GM06990 (cell line): Measurements from ENCODE around the gene ALDH1L1.

Source experiments
- DNase-seq: peaks from one replicate; pipeline ENCODE4 v3.0.0-alpha.2; 2011; ENCODE audit not compliant: insufficient read length; ENCODE audit errors: extremely low read depth
- H3K27me3 ChIP-seq: replicated peaks from 2 replicates; pipeline ENCODE4 v1.6.0; 2011; ENCODE audit warnings: low read length; ENCODE audit not compliant: control insufficient read depth, insufficient read depth
- H3K36me3 ChIP-seq: 2 replicates; pipeline ENCODE4 v1.5.1; 2011; ENCODE audit warnings: low read length; ENCODE audit not compliant: control insufficient read depth, insufficient read depth
- H3K4me3 ChIP-seq: replicated peaks from 2 replicates; pipeline ENCODE4 v1.5.1; 2011; ENCODE audit warnings: low read depth, mild to moderate bottlenecking, control low read depth, low read length
- TF ChIP-seq, protein P1 (sequence below): IDR thresholded peaks from 2 replicates; pipeline ENCODE4 v1.5.1; 2011; ENCODE audit warnings: low read length, control low read depth, mild to moderate bottlenecking, inconsistent platforms; ENCODE audit not compliant: insufficient read depth, poor library complexity, severe bottlenecking

The ALDH1L1 gene

DNA sequence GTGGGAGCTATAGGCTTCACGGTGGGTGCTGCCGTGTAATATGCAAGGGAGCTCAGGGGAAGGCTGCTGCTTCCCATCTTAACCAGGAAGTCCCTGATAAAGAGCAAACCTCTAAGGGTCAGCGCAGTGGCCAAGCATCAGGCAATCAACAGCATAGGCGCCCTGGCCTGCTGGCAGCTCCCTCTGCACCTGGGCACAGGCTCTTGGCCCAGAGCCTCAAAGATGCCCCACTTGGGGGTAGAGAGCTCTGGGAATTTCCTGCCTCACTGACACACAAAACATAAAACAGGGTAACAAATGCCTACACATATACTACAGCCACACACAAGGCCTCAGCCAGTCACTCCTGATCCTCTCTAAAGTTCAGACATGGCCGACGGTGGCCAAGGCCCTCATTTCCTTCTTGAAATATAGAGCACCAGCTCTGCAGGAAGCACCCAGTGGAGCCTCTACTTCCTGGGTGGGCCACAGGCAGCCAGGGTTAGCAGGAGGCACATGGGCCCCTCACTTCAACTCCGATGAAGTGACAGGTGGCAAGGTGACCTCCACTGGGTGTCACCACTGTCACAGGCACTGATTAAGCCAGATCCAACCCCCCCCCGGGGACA lies 116.9 kb downstream of the ALDH1L1 start:
- DNase-seq, result no peak
- H3K27me3 ChIP-seq, result no peaks in the 10 kb centered on the region
- TF ChIP-seq, protein P1, sequence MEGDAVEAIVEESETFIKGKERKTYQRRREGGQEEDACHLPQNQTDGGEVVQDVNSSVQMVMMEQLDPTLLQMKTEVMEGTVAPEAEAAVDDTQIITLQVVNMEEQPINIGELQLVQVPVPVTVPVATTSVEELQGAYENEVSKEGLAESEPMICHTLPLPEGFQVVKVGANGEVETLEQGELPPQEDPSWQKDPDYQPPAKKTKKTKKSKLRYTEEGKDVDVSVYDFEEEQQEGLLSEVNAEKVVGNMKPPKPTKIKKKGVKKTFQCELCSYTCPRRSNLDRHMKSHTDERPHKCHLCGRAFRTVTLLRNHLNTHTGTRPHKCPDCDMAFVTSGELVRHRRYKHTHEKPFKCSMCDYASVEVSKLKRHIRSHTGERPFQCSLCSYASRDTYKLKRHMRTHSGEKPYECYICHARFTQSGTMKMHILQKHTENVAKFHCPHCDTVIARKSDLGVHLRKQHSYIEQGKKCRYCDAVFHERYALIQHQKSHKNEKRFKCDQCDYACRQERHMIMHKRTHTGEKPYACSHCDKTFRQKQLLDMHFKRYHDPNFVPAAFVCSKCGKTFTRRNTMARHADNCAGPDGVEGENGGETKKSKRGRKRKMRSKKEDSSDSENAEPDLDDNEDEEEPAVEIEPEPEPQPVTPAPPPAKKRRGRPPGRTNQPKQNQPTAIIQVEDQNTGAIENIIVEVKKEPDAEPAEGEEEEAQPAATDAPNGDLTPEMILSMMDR, result no peak

DNA sequence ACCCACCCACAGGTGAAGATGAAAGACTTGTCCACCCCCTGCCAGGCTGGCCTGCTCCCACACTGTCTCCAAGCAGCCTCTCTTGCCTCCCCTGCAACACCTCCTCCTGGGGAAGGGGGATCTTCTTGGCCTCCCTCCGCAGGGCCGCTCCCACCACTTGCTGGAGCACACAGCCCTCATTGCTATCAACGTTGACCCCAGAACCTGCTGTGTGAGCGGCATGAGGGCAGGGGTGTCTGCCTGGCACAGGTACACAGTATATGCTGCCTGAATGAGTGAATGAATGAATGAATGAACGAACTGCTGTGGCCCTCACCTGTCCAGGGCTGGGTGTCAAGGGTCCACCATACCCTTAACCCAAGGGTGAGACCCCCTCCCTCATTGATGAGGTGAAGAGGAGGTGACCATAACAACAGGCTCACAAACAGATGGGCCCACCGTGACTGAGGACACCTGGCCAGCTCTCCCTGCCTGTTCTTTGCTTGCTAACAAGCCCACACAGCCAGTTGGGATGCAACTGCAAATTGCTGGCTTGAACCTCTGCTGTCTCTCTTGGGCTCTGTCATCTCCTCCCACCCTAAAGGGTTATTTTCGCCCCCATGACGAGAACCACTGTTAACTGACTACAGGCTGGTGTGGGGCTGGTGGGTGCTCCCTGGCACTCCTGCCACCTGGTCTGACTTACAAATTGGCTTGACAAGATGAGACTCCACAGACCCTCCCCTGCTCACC lies 118.9 kb downstream of the ALDH1L1 start:
- Histone ChIP-seq H3K27me3 (no peaks in the 10 kb centered on the region), H3K36me3 (no peaks in the 10 kb centered on the region), H3K4me3 (no peak overlapping the region)
- no peak for DNase-seq
- TF ChIP-seq, protein P1, result no peak

More for the DNA sequence above, 116.9 kb downstream of the ALDH1L1 start:
- Histone ChIP-seq H3K36me3 (no peaks in the 10 kb centered on the region), H3K4me3 (no peak overlapping the region)

DNA sequence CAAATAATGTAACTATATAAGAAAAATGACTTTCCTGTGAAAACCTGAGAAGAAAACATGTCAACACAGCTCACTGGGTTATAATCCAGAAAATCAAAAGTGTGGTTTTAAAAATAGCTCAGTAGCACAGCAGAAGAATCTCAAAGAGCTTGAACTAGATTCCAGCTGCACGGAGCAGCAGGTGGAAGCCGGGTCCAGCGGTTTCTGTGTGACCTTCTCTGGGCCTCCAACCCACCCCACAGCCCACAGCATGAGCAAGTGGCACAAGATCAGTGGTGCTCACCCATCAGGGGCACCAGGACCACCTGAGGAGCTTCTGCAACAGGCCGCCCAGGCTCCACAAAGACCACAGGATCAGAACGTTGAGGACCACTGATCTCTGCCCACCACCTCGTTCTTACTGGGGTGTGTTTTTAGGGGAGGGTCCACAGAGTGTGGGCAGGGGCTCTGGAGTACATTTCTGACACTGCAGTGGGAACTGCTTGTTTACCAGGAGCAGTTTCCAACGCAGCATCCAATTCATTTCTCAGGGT lies 119.7 kb downstream of the ALDH1L1 start:
- TF ChIP-seq, protein P1, result no peak
- H3K4me3 ChIP-seq, result no peak overlapping the region
- H3K36me3 ChIP-seq, result no peaks in the 10 kb centered on the region; the same call in 1 of the 2 replicates
- no peaks in the 10 kb centered on the region for H3K27me3 ChIP-seq
- DNase-seq, result no peak

DNA sequence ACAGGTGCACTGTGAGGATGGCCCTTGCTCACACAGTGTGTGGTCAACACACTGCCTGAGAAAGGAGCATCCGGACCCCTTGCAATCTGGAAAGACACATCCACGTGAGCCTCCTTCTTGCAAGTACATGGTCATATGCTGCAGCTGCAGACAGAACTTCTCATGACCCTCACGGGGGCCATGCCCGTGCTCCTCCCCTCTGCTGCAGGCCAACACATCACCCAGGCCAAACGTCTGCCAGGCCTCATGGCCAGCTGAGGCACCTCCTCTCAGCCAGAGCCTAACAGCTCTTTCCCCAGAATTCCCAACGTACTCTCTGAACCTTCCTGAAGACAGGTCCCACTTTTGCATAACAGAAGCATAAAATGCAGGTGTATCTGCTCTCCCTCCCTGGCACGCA lies 121.7 kb downstream of the ALDH1L1 start:
- no peaks in the 10 kb centered on the region for H3K27me3 ChIP-seq
- DNase-seq, result no peak
- TF ChIP-seq, protein P1, result no peak
- no peak overlapping the region for H3K4me3 ChIP-seq
- H3K36me3 ChIP-seq, result no peaks in the 10 kb centered on the region; the same call in 1 of the 2 replicates

DNA sequence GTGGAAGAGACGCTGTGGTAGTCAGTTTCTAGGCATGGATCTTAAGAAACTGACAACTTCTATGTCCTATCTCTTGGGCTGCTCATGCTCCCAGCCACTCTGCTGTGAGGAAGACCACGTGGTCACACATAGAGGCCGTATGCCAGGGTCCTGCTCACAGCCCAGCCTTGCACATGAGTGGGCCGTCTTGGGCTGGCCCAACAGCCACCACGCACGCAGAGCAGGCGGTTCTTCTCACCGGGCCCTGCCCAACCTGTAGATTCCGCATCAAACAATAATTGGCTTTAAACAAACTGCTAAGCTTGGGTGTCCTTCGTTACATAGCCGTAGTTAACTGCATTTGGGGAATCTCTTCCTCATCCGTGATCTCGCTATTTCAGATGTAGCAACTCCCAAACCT lies 122.5 kb downstream of the ALDH1L1 start:
- TF ChIP-seq, protein P1, result no peak
- DNase-seq, result no peak
- Histone ChIP-seq H3K4me3 (no peak overlapping the region), H3K36me3 (no peaks in the 10 kb centered on the region; the same call in 1 of the 2 replicates), H3K27me3 (no peaks in the 10 kb centered on the region)

DNA sequence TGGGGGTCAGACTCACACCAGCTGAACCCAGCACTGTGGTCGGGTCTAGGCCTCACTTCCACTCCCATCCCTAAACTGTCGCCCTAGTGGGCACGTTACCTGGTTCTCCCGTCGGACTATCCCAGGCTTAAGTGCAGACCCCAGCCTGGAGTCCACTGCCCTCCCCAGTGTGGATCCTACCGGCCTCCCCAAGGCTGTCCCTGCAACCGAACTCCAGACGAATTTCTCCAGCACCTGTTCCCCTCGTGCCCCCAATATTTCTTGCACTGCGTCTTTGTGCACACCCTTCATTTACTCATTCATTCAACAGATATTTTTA lies 122.9 kb downstream of the ALDH1L1 start:
- TF ChIP-seq, protein P1, result no peak
- DNase-seq, result no peak
- Histone ChIP-seq H3K27me3 (no peaks in the 10 kb centered on the region), H3K4me3 (no peak overlapping the region), H3K36me3 (no peaks in the 10 kb centered on the region; the same call in 1 of the 2 replicates)
